Measurements from ENCODE around the gene C15orf39. TPM values are rescaled to one million over a fixed set of nuclear protein-coding genes. Genes with fewer than 3 reads are reported as not detected.

C15orf39 gene
- total RNA-seq, 4 donors from 2014 or later = 12.3 to 33.3 (median 21.5) TPM

DNA sequence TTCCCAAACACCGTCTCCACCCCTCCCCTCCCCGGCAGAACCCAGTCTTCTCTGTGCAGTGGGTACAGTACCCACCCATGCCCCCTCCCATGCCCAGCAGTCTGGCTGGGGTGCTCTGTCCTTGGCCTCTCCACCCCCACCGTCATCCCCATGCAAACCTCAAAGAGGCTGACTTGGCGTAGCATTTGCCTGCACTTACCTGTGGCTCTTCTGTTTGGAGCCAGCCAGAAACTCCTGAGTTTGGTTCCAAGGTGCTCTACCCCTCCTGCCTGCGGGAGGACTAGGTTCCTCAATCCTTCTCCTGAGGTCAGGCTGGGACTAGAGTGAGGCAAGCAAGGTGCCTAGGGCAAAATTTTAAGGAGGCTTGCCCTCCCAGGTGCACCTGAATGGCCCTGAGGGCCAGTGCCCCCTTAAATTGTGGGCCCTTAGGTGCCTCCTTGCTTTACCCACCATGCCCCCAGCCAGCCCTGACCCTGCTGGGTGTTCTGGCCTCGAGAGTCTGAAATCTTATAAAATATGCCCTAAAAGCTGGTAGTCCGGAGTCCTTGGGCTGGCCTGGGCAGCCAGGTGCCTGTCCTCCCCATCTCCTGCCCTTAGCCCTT is 47.1 kb upstream of the C15orf39 start:
- H3K36me3 ChIP-seq = no peaks in the 10 kb centered on the region
- intact Hi-C loops (cut with DNase I) = no loop called here
- H3K9me3 ChIP-seq = no peaks in the 10 kb centered on the region
- no peak for DNase-seq
- no peaks in the 10 kb centered on the region for H3K27me3 ChIP-seq
- WGBS, 2 donors = 62 to 78% methylated on average over 2 to 4 of the region's 7 CpGs
- no peak overlapping the region for H3K27ac ChIP-seq
- TF ChIP-seq, protein P1, sequence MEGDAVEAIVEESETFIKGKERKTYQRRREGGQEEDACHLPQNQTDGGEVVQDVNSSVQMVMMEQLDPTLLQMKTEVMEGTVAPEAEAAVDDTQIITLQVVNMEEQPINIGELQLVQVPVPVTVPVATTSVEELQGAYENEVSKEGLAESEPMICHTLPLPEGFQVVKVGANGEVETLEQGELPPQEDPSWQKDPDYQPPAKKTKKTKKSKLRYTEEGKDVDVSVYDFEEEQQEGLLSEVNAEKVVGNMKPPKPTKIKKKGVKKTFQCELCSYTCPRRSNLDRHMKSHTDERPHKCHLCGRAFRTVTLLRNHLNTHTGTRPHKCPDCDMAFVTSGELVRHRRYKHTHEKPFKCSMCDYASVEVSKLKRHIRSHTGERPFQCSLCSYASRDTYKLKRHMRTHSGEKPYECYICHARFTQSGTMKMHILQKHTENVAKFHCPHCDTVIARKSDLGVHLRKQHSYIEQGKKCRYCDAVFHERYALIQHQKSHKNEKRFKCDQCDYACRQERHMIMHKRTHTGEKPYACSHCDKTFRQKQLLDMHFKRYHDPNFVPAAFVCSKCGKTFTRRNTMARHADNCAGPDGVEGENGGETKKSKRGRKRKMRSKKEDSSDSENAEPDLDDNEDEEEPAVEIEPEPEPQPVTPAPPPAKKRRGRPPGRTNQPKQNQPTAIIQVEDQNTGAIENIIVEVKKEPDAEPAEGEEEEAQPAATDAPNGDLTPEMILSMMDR (IDR thresholded peaks at IDR 0.05) = no peak
- TF ChIP-seq POLR2A (IDR thresholded peaks at IDR 0.05) = no peak
- no peak overlapping the region for H3K4me3 ChIP-seq
- peaks cover 0 to 21% (median 0%) of the 10 kb centered on the region in 3 donors for H3K4me1 ChIP-seq

DNA sequence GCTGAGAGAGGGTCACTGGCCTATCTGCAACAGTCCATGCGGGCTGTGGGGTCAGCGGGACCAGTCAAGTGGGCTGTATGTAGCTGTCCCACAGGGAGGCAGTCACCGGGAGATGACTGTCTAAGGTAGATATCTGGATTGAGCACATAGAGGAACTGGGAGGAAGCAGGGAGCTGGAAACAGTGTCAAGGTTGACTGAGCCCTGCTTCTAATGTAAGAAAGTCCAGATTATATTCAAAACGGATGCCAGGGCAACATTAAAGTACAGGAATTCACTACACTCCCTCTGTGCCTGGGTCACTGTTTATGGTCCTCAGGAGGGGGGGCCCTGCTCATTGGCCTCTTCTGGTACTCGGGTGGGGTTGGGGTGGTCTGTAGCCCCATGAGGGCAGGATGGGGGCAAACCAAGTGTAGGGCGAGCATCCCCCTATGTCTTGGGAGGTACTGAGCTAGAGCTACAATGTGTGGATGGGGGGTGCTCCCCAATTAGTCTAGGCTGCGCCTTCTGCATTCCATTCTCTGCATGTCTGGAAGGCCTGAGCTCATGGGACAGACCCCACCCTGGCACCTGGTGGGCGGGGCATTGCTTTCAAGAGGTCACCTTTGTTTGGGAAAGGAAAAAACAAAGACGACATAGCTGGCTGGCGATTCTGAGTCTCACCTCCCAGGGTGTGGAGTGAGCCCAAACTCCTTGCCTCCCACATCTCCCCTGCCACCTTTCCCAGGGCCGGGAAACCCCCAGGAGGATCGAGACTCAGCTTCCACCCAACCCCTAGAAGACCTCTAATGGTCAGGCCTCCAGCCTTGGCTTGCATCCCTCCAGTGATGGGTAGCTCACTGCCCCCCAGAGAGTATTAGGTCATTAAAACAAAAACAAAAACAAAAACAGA is 45.1 kb upstream of the C15orf39 start:
- TF ChIP-seq, protein P1 (IDR thresholded peaks at IDR 0.05) = no peak
- no peak for TF ChIP-seq POLR2A (IDR thresholded peaks at IDR 0.05)
- 71 to 74% methylated on average over 6 to 7 of the region's 12 CpGs for WGBS, 2 donors
- no peak for DNase-seq

DNA sequence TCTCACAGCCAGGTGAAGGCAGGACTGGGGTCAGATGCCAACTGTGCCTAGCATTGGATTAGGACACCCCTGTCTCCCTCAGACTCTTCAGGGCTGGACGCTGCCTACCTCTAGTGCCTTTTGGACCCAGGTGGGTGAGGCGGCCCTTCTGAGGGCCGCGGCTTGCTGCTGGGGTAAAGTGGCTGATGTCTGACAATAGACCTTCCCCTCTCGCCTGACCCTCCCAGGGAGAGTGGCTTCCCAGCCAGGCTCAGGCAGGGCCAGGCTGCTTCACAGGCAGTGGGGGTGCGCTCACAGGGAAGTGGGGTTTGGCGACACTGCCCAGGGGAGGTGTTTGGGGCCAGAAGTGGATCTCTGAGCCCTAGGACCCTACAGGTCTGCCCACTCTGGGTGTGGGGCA is 43.3 kb upstream of the C15orf39 start:
- Histone ChIP-seq H3K4me3 (no peak overlapping the region), H3K27me3 (no peaks in the 10 kb centered on the region), H3K36me3 (no peaks in the 10 kb centered on the region), H3K27ac (no peak overlapping the region), H3K4me1 (no peaks in the 10 kb centered on the region), H3K9me3 (no peaks in the 10 kb centered on the region)
- WGBS, 2 donors = 83 to 90% methylated on average over 2 of the region's 7 CpGs
- TF ChIP-seq, protein P1 (IDR thresholded peaks at IDR 0.05) = no peak
- TF ChIP-seq POLR2A (IDR thresholded peaks at IDR 0.05) = no peak
- DNase-seq = no peak
- intact Hi-C loops (cut with DNase I) = no loop called here

More for the DNA sequence above, 45.1 kb upstream of the C15orf39 start:
- Histone ChIP-seq H3K4me3 (no peak overlapping the region), H3K27me3 (no peaks in the 10 kb centered on the region), H3K4me1 (peaks cover 0 to 9% (median 0%) of the 10 kb centered on the region in 3 donors), H3K27ac (no peak overlapping the region), H3K9me3 (no peaks in the 10 kb centered on the region), H3K36me3 (no peaks in the 10 kb centered on the region)
- intact Hi-C loops (cut with DNase I) = no loop called here

DNA sequence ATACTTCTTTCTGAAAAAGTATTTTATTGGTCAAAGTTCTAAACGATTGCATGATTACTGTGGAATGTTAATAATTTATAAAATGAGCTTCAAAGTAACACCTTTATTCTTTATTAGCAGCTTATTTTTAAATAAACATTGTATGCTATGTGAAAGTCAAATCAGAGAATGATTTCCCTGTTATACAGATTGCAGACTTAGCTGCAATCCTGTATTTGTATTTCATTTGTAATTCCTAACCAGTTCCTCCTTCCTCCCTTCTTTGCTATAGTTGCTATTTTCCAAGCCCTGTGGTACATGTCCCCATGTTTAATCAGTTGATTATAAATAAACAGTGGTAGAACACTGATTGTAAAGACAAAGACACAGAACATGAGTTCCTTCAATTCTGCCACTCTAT is 42.4 kb upstream of the C15orf39 start:
- 25 to 34% methylated on average over 1 of the region's 1 CpG for WGBS, 2 donors
- TF ChIP-seq, protein P1 (IDR thresholded peaks at IDR 0.05) = no peak
- TF ChIP-seq POLR2A (IDR thresholded peaks at IDR 0.05) = no peak
- H3K4me1 ChIP-seq = no peaks in the 10 kb centered on the region
- no peak overlapping the region for H3K27ac ChIP-seq
- intact Hi-C loops (cut with DNase I) = no loop called here
- H3K9me3 ChIP-seq = no peaks in the 10 kb centered on the region
- no peak overlapping the region for H3K4me3 ChIP-seq
- no peak for DNase-seq
- no peaks in the 10 kb centered on the region for H3K27me3 ChIP-seq
- no peaks in the 10 kb centered on the region for H3K36me3 ChIP-seq
